Hepatocyte (in vitro differentiated cells): ENCODE measurements around the gene ADGRL1.

Source experiments
- EZH2 ChIP-seq: fragments of 200-600 bp; sonication (generic); IDR thresholded peaks from 2 replicates; pipeline ENCODE4 v1.6.1; 2016; ENCODE audit warnings: antibody characterized with exemption, mild to moderate bottlenecking, borderline replicate concordance
- EZH2phosphoT487 ChIP-seq: fragments of 200-600 bp; sonication (generic); IDR thresholded peaks from one replicate; pipeline ENCODE4 v1.6.1; 2018; ENCODE audit warnings: antibody characterized with exemption, mild to moderate bottlenecking, low read depth, moderate library complexity; ENCODE audit not compliant: unreplicated experiment, severe bottlenecking
- TF ChIP-seq, protein P1 (sequence below): fragments of 200-600 bp; sonication (generic); IDR thresholded peaks from 2 replicates; pipeline ENCODE4 v1.5.1; 2016; ENCODE audit warnings: antibody characterized with exemption, mild to moderate bottlenecking; ENCODE audit not compliant: poor library complexity

DNA sequence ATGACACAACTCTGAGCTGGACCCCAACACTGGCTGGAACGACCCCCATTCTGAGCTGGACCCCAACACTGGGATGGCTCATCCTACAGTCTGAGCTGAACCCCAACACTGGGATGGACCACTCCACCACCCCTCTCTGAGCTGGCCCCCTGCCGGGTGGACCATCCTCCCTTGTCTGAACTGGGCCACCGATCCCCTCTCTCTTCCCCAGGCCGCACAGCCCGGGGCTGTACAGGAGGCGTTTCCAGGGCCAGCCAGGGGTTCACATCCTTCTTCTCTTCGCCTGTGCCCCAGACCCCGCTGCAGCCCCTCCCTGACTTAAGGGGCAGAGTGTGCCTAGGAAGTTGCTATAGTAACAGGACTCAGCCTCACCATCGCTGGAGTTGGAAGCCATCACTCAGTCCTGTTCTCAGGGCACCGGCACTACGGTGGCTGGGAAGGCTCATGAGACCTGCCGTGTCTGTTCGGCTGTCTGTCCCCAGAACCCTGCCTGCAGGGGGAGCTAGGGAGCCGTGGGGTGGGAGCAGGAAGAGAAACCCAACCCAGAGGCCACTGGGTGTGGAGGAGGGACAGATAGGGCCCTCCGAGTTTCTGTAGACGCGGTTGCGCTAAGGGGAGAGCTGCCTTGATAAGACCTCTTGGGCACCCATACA lies 92.1 kb downstream of the ADGRL1 start:
- no peak for TF ChIP-seq EZH2
- TF ChIP-seq, protein P1, sequence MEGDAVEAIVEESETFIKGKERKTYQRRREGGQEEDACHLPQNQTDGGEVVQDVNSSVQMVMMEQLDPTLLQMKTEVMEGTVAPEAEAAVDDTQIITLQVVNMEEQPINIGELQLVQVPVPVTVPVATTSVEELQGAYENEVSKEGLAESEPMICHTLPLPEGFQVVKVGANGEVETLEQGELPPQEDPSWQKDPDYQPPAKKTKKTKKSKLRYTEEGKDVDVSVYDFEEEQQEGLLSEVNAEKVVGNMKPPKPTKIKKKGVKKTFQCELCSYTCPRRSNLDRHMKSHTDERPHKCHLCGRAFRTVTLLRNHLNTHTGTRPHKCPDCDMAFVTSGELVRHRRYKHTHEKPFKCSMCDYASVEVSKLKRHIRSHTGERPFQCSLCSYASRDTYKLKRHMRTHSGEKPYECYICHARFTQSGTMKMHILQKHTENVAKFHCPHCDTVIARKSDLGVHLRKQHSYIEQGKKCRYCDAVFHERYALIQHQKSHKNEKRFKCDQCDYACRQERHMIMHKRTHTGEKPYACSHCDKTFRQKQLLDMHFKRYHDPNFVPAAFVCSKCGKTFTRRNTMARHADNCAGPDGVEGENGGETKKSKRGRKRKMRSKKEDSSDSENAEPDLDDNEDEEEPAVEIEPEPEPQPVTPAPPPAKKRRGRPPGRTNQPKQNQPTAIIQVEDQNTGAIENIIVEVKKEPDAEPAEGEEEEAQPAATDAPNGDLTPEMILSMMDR = peak; percentile 7
- TF ChIP-seq EZH2phosphoT487 = no peak
